ENCODE measurements around the gene CXXC5. TPM values are rescaled to one million over a fixed set of nuclear protein-coding genes. Genes with fewer than 3 reads are reported as not detected.
A peak's percentile ranks its signal among the peaks of the same experiment; 100 is the strongest.

Gene CXXC5
- total RNA-seq, 1 experiment from 2014 or later = 85.0 TPM

DNA sequence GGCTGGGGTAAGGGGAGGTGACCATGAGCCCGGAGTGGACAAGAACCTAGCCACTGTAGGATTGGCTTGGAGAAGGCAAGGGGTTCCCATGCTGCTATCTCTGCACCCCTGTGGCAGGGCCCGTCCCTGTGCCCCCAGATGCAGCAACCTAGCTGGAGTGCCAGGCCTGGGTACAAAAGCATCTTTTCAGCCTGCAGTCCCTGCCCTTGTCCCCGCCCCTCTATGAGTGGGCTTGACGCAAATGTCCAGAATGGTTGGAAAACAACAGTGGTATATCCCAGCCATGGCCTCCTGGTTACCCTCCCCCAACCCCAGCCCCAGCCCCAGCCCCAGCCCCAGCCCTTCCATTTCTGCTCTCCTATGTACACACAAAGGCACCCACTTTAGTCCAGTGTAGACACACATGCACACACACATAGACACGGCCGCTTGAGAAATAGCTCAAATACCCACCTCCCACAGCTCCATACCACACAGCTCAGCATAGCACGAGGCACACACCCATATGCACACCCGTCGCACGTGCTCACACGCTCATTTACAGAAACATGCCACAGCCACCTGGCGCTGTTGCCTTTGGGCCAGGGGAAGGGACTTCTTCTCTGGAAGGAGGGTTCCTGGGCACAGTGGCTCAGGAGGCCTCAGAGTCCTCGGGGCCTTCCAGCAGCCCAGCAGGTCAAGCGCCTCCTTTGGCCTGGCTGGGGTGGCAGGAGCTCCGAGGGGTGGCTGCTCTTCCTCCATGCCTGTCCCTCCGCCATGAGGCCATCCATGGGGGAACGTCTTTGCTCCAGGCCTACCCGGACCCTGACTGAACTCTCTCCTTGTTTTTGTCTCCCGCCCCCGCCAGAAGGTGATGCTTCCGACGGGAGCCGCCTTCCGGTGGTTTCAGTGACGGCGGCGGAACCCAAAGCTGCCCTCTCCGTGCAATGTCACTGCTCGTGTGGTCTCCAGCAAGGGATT lies 34.1 kb downstream of the CXXC5 start:
- no TSS peak for BruUV-seq (replicated peaks)
- intact Hi-C loops (cut with micrococcal nuclease; ENCODE audit: unreplicated experiment) (no loop called here), in situ Hi-C loops (cut with HindIII; ENCODE audit: low pct_unique_long_range_greater_than_20kb, low sequenced_read_pairs) (no loop called here)
- Histone ChIP-seq H3K9me3 (ENCODE audit: control insufficient read depth, insufficient read depth, low read depth, low read length) (no peaks in the 10 kb centered on the region), H3K36me3 (ENCODE audit: control insufficient read depth, insufficient read depth, low read length) (no peaks in the 10 kb centered on the region; the same call in 1 of the 2 replicates), H3K4me3 (ENCODE audit: low read depth in 2 of 2, low read length in 2 of 2) (no peak overlapping the region), H3K27ac (ENCODE audit: low read length) (no peak overlapping the region), H3K4me1 (ENCODE audit: control insufficient read depth, insufficient read depth, low read length) (peaks cover 63% of the 10 kb centered on the region), H3K27me3 (ENCODE audit: control insufficient read depth, insufficient read depth, low read length) (no peaks in the 10 kb centered on the region)
- DNase-seq (ENCODE audit: low read depth, low spot score) = no peak
- TF ChIP-seq, protein P1, sequence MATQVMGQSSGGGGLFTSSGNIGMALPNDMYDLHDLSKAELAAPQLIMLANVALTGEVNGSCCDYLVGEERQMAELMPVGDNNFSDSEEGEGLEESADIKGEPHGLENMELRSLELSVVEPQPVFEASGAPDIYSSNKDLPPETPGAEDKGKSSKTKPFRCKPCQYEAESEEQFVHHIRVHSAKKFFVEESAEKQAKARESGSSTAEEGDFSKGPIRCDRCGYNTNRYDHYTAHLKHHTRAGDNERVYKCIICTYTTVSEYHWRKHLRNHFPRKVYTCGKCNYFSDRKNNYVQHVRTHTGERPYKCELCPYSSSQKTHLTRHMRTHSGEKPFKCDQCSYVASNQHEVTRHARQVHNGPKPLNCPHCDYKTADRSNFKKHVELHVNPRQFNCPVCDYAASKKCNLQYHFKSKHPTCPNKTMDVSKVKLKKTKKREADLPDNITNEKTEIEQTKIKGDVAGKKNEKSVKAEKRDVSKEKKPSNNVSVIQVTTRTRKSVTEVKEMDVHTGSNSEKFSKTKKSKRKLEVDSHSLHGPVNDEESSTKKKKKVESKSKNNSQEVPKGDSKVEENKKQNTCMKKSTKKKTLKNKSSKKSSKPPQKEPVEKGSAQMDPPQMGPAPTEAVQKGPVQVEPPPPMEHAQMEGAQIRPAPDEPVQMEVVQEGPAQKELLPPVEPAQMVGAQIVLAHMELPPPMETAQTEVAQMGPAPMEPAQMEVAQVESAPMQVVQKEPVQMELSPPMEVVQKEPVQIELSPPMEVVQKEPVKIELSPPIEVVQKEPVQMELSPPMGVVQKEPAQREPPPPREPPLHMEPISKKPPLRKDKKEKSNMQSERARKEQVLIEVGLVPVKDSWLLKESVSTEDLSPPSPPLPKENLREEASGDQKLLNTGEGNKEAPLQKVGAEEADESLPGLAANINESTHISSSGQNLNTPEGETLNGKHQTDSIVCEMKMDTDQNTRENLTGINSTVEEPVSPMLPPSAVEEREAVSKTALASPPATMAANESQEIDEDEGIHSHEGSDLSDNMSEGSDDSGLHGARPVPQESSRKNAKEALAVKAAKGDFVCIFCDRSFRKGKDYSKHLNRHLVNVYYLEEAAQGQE (IDR thresholded peaks at IDR 0.05; ENCODE audit: insufficient read depth in 1 of 2, low read depth in 2 of 2, low read length in 1 of 2) = no peak
- no peak for TF ChIP-seq TCF7L2 (IDR thresholded peaks at IDR 0.05; ENCODE audit: low read depth, low read length)
- TF ChIP-seq POLR2AphosphoS5 (IDR thresholded peaks at IDR 0.05; ENCODE audit: low read depth, low read length) = no peak
- CTCF ChIA-PET = interaction anchor here (0.6 kb wide), 1 partner anchor 46 kb away, joined by 4 read pairs; no protein-coding TSS in a partner anchor
- POLR2A ChIA-PET = no interaction called here
- no peak for ATAC-seq

DNA sequence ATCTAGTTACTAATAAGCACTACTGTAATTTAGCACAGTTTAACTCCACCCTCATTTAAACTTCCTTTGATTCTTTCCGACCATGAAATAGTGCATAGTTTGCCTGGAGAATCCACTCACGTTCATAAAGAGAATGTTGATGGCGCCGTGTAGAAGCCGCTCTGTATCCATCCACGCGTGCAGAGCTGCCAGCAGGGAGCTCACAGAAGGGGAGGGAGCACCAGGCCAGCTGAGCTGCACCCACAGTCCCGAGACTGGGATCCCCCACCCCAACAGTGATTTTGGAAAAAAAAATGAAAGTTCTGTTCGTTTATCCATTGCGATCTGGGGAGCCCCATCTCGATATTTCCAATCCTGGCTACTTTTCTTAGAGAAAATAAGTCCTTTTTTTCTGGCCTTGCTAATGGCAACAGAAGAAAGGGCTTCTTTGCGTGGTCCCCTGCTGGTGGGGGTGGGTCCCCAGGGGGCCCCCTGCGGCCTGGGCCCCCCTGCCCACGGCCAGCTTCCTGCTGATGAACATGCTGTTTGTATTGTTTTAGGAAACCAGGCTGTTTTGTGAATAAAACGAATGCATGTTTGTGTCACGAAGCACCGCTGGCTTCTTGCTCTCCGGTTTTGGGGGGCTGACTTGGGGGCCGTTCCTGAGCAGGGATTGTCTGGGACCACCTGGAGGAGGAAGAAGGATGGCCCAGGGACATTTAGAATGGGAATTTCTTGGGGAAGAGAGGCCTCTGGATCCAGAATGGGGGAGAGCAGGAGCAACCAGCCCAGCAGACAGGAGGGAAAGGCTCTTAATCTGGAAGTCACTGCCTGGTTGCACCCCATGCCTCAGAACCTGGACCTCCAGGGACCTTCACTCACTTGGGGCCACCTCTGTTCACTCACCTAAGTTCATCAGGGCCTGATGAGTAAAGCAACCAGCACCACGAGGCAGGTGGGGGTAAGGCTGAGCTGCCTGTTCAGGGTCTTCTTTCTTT lies 35.4 kb downstream of the CXXC5 start:
- DNase-seq (ENCODE audit: low read depth, low spot score) = no peak
- peak overlapping the region; percentile 26 for H3K27ac ChIP-seq (ENCODE audit: low read length)
- H3K9me3 ChIP-seq (ENCODE audit: control insufficient read depth, insufficient read depth, low read depth, low read length) = no peaks in the 10 kb centered on the region
- CTCF ChIA-PET = interaction anchor here (2.4 kb wide), 1 partner anchor 49 kb away, joined by 7 read pairs; no protein-coding TSS in a partner anchor
- no peaks in the 10 kb centered on the region; the same call in 1 of the 2 replicates for H3K36me3 ChIP-seq (ENCODE audit: control insufficient read depth, insufficient read depth, low read length)
- H3K27me3 ChIP-seq (ENCODE audit: control insufficient read depth, insufficient read depth, low read length) = no peaks in the 10 kb centered on the region
- TF ChIP-seq, protein P1 (IDR thresholded peaks at IDR 0.05; ENCODE audit: insufficient read depth in 1 of 2, low read depth in 2 of 2, low read length in 1 of 2) = no peak
- TF ChIP-seq POLR2AphosphoS5 (IDR thresholded peaks at IDR 0.05; ENCODE audit: low read depth, low read length) (no peak), SIN3A (IDR thresholded peaks at IDR 0.05; ENCODE audit: borderline replicate concordance, insufficient read depth, low read depth, low read length) (no peak), TCF7L2 (IDR thresholded peaks at IDR 0.05; ENCODE audit: low read depth, low read length) (no peak)
- TF ChIP-seq, protein P2, sequence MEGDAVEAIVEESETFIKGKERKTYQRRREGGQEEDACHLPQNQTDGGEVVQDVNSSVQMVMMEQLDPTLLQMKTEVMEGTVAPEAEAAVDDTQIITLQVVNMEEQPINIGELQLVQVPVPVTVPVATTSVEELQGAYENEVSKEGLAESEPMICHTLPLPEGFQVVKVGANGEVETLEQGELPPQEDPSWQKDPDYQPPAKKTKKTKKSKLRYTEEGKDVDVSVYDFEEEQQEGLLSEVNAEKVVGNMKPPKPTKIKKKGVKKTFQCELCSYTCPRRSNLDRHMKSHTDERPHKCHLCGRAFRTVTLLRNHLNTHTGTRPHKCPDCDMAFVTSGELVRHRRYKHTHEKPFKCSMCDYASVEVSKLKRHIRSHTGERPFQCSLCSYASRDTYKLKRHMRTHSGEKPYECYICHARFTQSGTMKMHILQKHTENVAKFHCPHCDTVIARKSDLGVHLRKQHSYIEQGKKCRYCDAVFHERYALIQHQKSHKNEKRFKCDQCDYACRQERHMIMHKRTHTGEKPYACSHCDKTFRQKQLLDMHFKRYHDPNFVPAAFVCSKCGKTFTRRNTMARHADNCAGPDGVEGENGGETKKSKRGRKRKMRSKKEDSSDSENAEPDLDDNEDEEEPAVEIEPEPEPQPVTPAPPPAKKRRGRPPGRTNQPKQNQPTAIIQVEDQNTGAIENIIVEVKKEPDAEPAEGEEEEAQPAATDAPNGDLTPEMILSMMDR (IDR thresholded peaks at IDR 0.05) = no peak
- POLR2A ChIA-PET = no interaction called here
- intact Hi-C loops (cut with micrococcal nuclease; ENCODE audit: unreplicated experiment) (no loop called here), in situ Hi-C loops (cut with HindIII; ENCODE audit: low pct_unique_long_range_greater_than_20kb, low sequenced_read_pairs) (no loop called here)
- ATAC-seq = no peak
- H3K4me3 ChIP-seq (ENCODE audit: low read depth in 2 of 2, low read length in 2 of 2) = no peak overlapping the region
- TSS peak; percentile 91 for BruUV-seq (replicated peaks)
- H3K4me1 ChIP-seq (ENCODE audit: control insufficient read depth, insufficient read depth, low read length) = peaks cover 62% of the 10 kb centered on the region

Data from Panc1 (cell line).